GM19467 (cell line): ENCODE measurements around the gene PARD6B.

Experiments
- ATAC-seq: cut with Tn5 transposase; IDR thresholded peaks from one replicate; pipeline ENCODE4 v1.9.1; 2021; ENCODE audit warnings: mild to moderate bottlenecking, moderate library complexity; ENCODE audit not compliant: unreplicated experiment

Gene PARD6B

GRCh38 chr20:50723672-50724071 is 7.7 kb upstream of the PARD6B start:
- ATAC-seq, result no peak

- no peak for ATAC-seq
Observed at GRCh38 chr20:50724112-50724725, 7.2 kb upstream of the PARD6B start.

GRCh38 chr20:50724851-50725723 is 6.3 kb upstream of the PARD6B start:
- no peak for ATAC-seq

GRCh38 chr20:50725724-50726005 is 5.7 kb upstream of the PARD6B start:
- ATAC-seq, result no peak

- no peak for ATAC-seq
Observed at GRCh38 chr20:50726955-50727791, 4.2 kb upstream of the PARD6B start.

GRCh38 chr20:50727792-50728485 is 3.4 kb upstream of the PARD6B start:
- no peak for ATAC-seq

GRCh38 chr20:50728486-50728980 is 2.8 kb upstream of the PARD6B start:
- ATAC-seq, result no peak

GRCh38 chr20:50728981-50729874 is 2.2 kb upstream of the PARD6B start:
- no peak for ATAC-seq

GRCh38 chr20:50729901-50730764 is 1.2 kb upstream of the PARD6B start:
- no peak for ATAC-seq

GRCh38 chr20:50730765-50731054 is 670 bp upstream of the PARD6B start:
- ATAC-seq, result no peak

- ATAC-seq, result no peak
Observed at GRCh38 chr20:50731930-50732690, 730 bp downstream of the PARD6B start.

GRCh38 chr20:50733644-50734349 is 2.4 kb downstream of the PARD6B start:
- no peak for ATAC-seq

- ATAC-seq, result no peak
Observed at GRCh38 chr20:50734730-50735679, 3.6 kb downstream of the PARD6B start.

- ATAC-seq, result no peak
Observed at GRCh38 chr20:50735813-50736212, 4.4 kb downstream of the PARD6B start.

- ATAC-seq, result no peak
Observed at GRCh38 chr20:50737352-50737751, 6.0 kb downstream of the PARD6B start.

- no peak for ATAC-seq
Observed at GRCh38 chr20:50743087-50743486, 11.7 kb downstream of the PARD6B start.
